NCI-H1092 treated with DMSO at 0.1 percent for 48 hours (cell line): ENCODE data around the gene BABAM2.

Source experiments
- DNase-seq: peaks from one replicate; lab custom pipeline; 2025; lab: John Stamatoyannopoulos, UW

Gene BABAM2

DNA sequence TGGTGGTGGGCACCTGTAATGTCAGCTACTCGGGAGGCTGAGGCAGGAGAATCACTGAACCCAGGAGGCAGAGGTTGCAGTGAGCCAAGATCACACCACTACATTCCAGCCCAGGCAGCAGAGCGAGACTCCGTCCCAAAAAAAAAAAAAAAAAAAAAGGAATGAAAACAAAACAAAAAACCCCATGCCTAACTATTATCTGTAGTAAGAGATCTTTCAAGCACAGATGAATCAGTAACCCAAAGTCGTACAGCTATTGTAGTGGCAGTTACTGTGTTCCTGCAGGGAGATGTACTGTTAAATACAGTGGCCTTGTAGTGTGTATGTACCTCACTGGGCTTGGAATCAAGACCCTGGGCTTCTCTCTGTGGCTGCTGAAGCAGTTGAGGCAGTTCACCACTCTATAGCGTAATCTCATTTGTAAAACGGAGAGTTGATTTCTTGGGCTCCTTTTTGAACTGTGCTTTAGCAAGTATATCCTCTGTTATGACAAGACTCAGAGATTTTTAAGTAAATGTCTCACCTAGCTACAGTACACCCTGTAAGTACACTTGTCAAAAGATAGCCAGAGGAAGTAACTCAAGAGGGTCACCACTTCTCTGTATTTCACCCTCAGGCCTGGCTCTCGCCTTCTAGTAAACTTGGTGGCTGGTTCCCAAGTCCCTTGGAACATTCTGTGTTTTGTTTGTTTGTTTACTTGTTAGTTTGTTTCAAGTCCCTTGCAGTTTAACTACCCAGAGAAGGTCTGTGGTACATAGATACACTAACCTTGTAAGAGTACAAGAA, 392.5 kb downstream of the BABAM2 start:
- no peak for DNase-seq

DNA sequence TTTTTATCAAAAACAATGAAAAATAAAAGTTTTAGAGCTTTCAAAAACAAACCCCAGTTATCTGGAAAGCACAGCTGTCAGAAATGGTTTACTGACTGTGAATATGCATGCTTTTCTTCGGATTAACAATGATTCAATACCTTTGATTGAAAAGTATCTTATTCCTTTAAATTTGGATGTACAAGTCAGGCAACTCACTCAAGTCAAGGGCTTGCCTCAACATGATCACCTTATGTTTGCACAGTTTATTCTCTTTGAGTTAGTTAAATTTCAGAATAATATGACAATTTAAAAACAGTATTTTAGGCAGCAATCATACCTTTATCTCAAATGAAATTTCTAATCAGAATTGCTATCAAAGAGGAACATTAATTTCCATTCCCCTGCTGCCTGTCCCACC, 393.3 kb downstream of the BABAM2 start:
- no peak for DNase-seq

DNA sequence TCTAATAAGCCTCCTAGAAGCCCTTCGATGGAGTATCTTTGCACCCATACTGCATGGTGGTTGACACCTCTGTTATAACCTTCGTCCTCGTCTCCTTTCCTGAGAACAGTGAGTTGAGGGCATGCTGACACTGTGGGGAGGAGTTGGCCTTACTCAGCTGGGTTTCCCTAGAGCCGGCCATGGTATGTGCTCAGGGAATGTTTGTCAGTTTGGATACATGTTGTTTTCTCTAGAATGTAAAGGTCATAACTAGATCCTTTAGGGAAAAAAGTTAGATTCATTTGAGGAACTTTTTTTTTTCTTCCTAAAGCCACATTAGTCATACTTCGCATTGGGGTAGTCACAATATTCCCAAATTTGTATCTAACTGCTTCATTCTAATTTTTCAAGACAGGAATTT, 396.1 kb downstream of the BABAM2 start:
- DNase-seq, result no peak

DNA sequence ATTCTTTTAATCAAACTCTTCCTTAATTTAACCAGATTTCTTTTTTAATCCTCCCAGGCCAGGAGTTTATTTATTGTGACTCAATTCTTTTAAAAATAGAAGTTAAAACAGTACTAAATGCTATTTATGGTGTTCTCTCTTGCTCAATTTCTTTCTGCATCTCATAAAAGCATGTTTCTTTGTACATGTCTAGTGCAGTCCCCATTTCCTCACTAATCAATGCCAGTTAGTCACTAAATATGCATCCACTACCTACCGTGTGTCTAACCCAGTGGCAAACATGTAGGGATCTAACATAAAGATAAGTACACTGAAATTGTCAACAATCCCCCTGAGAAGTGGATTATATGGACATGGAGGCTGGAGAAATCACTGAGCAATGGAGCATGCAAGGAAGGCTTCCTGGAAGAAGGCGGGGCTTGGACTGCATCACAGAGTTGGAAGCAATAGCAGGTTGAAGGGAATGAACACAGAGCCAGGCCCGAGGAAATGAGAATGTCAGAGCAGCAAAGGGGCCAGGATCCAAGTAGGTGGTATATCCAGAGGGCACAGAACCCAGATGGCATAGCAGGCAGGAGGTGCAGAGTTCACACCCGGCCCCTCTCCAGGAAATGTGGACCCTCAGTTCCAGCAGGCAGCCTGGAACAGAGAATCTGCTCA, 396.9 kb downstream of the BABAM2 start:
- no peak for DNase-seq

DNA sequence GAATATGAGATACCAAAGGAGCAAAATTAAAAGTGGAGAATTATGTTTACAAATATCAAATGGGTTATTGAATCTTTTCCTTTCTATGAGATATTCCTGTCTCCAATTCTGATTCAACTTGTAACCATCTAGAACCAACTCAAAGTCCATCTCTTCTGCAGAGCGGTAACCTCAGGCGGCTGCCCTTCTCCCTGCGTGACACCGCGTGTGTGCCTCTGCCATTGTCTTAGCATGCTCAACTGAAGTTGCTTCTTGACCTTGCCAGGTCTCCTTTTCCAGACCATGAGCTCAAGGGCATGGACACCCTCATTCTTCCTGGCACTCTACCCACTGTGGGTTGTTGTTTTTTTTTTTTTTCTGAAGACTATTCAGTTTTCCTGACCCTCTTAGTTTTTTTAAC, 398.1 kb downstream of the BABAM2 start:
- DNase-seq, result no peak

DNA sequence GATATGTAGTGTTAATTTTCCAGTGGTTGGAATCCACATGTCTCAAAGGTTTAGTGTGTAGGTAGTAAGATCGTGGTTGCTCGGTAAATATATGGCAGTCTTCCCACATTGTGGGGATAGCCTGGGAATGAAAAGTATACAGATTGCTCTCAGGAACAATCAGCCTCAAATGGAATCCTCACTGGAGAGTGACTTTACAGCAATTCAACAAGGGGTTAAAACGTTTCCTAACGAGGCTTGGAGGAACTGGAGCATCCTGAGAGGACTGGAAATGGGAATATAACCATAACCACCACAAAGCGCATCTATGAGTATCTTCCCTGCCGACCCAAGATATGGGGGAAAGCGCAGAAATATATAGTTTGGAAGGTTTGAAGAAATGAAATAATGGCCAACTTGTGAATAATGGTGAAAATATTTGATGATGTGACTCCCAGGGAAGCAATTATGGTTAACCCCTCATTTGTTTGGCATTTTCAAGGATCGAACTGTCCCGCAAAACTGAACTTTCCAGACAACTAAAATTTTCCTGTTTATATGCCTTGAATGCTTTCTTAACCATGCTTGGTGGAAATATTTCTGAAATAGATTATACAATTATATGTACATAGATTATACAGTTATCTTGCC, 401.4 kb downstream of the BABAM2 start:
- DNase-seq, result no peak

DNA sequence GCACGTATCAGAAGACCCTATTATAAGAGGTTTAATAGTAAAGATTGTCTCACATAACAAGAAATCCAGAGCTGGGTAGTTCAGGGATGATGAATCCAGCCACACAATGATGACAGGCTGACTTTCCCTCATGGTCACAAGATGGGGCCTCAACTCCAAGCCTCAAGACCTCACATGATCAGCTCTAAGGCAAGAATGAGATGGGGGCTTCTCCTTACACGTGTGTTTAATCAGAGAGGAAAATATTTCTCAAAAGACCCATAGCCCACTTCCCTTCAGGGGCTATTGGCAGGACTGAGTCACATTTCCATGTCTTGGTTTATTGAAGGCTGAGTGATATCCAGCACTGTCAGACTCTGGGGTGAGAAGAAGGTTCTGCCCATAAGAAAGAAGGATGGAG, 402.0 kb downstream of the BABAM2 start:
- no peak for DNase-seq

DNA sequence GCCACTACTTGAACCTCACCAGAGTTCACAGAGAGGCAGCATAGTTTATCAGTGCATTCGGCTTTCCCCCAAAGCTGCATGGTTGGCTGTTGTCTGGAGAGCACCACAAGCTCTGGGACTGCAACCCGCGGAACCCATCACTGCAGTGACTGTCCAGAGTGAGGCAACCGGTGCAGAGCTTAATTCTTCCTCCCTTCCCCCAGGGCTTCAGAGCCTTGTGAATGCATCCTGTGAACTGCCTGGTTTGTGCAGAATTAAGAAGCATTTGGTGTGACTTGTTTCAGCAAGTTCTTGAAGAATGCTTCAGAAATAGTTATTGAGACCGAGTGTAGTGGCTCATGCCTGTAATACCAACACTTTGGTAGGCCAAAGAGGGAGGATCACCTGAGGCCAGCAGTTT, 402.9 kb downstream of the BABAM2 start:
- DNase-seq, result no peak

DNA sequence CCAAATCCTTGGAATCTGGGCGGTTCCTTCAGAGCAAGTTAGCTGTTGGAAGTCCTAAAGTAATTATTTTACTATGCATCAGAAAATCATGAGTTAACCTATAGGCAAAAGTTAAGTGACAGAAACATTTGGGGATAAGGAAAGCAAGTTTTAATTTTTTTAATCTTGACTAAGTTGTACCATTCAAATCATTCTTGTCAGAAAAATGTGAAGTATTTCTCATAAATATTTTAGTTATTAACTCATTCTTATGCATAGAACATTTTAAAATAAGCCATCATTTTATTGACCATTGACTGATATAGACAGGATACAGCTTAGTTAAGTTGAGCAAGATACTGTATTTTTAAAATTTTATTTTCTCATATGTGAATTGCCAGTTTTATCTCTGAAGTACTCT, 403.9 kb downstream of the BABAM2 start:
- DNase-seq, result no peak

DNA sequence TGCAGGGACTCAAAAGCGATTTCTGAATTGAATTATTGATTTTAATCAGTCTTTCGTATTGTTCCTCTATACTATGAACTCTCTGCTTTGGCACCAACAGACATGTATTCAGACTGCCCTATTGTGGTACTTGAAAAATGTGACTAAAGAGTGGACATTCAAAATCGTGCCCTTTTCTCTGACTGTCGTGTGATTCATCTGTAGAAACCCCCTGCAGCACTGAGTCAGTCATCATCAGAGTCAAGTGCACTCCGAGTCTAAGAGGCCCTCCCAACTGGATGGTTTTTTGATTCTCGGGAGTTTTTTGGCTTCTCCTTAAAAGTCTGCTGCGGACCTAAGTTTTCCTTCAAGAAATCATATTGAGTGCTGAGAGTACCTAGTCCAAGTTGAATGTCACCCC, 405.7 kb downstream of the BABAM2 start:
- DNase-seq, result no peak

DNA sequence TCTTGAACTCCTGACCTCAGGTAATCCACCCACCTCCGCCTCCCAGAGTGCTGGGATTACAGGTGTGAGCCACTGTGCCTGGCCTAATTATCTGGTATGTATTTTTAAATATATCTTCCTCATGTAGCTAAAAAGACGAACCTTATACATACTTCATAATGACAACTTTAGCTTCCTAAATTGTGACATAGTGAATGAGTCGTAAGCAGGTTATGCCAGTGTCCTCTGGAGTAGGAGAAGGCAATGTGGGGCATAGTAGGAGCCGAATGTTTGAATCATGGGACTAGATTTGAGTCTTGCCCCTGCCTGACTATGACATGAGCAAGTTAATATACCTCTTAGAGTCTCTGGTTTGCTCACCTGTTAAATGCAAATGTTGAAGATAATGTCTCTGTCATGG, 406.4 kb downstream of the BABAM2 start:
- DNase-seq, result no peak

DNA sequence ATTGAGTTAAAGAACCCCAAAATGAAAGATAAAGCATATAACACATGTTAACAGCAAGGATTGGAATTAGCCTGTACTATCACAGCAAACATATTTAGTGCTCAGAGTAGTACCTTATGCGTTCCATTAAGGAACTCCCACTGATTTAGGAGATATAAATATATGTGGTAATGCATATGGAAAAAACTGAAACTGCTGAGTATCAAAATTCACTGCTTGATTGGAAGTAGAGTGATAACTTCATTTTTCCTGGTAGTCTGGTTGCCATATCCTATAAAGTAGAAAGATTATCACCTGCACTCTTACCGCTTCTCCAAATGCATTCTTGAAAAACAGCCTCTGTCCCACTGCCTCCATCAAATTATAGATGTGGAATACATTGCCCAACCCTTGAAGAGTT, 407.0 kb downstream of the BABAM2 start:
- DNase-seq, result no peak

DNA sequence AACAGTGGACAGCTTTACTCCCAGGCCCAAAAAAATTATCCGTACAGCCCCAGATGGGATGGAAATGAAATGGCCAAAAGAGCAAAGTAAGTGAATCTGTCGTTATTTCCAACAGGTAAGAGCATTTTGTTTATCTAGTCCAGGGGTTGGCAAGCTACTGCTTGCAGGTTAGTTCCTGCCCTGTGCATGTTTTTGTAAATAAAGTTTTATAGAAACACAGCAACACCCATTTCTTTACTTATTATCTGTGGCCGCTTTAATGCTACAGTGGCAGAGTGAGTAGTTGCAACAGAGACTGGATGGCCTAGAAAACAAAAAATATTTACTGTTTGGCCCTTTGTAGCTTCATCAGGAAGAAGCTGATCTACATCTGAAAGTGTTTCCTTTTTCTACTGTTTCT, 407.9 kb downstream of the BABAM2 start:
- no peak for DNase-seq

DNA sequence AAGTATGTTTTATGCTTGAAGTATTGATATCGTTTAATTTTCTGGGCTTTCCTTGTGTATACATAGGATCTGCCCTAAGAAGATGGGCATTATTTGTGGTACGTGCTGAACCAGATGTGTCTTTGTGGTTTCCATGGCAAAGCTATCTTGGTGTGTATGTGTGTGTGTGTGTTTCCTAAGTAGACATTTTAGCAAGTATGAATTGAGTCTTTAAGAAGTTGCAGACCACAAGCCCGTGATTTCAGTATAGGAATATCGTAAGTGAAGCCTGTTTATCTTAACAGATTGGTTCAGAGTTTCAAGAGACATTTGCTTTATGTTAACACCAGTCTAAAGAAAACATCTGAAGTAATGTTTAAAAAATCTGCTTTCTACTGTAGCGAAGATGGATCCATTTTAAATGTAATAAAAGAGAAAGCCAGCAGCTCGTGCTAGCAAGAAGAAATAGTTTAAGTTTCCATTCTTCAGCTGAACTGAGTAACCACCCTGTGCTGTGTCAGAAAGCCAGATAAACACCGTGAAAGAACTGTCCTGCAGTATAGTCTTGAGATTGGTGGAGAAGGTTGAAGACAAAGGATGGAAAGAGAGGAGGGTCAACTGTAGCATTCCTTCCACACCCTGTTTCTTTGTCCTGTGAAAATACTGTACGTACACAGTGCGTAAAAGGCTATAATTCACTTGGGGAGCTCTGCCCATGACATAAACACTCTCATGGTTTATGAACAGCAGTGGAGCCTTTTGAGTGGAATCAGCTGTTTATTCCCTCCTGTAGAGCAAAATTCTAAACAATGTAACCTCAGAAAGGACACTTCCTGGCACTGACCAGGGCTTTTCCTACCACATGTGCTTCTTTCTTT, 410.2 kb downstream of the BABAM2 start:
- no peak for DNase-seq

DNA sequence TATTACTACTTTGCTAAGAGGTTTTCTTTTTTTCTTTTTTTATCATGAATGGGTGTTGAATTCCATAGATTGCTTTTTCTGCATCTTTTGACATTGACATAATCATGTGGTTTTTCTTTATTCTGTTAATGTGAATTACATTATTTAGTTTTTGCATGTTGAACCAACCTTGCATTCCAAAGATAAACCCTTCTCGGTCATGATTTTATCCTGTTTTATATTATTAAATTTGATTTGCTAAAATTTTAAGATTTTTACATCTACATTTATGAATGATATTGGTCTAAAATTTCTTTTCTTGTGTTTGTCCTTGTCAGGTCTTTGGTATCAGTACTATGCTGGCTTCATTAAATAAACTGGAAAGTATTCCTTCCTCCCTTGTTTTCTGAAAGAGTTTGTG, 414.7 kb downstream of the BABAM2 start:
- DNase-seq, result no peak

DNA sequence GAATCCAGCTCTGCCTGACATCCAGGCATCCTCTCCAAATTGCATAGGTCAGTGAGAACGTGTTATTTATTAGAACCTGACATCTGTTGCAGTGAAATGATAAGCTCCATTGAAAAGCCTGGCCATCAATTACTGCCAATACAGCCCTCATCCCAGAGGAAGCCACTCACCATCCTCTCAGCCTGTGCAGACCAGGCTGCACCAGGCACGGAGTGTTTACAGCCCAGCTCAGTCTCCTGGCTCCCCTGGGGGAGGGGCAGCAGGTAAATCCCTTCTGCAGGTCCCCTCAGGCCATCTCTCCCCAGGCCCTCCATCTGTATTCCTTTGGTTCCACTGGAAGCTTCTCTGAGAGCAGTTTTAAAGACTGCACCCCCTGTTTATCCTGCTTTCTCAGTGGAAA, 419.6 kb downstream of the BABAM2 start:
- no peak for DNase-seq

DNA sequence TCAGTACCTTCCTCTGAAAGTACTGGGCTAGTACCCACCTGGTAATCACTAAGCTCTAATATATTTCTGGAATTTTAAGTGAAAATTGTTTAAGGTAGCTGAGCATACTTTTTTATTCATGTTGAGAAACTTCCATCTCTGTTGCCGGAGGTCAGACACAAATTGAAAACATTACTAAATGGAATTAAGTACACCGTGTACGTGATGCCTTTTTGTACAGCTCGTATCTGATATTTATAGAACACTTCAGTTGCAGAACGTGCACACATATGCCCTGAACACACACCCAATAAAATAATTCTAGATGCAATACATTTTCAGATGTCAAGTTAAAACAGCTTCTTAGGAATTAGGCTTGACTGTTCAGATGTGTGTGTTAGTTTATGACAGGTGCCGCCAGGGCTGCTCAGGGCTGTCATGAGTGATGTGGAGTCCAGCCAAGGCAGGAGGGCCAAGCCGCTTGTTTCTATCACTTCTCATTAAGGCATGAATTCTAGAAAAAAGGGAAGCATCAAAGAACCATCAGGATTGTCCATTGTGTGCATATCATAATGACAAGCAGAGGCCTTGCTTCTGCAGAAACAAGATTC, 421.2 kb downstream of the BABAM2 start:
- DNase-seq, result no peak

DNA sequence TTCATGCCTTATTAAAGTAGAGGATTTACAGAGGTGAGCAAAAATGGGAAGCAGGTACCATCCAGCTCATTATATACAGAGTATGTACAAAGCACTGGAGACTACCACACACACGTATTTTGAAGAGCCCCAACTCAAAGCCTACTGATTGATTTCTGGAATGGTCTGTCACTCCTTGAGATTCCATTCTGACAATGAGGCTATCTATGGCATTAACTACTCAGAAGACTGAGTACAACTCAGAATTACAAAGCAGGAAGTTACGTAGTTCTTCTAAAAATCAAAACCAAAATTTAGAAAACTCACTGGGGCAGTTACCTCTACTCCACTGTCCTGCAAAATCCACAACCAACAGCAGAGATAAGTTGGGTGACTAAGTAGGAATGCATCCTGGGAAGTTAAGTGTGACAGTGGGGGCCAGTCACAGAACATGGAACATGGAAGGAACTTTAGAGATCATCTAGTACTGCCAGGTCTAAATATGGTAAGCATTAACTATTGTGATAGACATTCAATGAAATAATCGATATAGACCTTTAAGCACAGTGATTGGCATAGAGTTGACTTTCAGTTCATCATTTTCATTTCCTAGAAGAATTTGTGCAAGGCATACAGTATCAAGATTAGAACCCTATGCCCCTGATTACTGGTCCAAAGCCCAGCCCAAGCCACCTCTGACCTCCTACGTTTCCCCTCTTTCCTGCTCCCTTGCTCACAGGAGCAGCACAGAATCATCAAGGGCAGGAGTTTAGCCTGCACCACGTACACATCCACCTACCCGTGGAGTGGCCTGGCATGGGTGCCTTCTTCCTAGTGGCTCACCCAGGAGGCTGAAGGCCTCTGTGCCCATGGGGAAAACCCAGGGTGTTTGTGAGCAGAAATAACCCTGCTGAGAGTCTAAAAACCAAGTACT, 422.0 kb downstream of the BABAM2 start:
- no peak for DNase-seq

DNA sequence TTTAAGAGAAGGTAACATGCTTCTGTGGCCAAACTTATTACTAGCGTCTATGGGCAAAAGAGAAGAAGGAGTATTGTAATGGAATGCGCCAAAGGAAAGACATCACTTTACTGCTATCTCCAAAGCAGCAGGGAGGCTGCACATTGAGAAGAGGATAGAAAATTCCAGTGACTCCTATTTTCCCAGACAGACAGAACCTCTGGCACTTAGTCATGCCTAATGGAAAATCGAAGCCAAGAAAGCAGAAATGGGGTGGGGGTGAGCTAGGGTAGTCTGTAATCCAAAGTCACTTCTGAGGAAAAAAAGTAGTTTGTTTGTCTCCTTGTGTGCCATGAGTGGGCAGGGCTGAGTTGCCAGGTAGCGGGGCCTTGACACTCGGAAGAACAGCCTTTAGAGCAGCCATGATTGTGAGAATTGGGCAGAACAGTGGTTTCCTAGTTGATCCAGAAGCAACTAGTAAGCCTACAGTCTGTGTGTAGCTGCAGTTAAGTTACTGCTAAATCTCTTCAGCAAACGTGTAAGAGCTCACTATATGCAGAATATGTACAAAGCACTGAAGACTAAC, 422.8 kb downstream of the BABAM2 start:
- DNase-seq, result no peak

DNA sequence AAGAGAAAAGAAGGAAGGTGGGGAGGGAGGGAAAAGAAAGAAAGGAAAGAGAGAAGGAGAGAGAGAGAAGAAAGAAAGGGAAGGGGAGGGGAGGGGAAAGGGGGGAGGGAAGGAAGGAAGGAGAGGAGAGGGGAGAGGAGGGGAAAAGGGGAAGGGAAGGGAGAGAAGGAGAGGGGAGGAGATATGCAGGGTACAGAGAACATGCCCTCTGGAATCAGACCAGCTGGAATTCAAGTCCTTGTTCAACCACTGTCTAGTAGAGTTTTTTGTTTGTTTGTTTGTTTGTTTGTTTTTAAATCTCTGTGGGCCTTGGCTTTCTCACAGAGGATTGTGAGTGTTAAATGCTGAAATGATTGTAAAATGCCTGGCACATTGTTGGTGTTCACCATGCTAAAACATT, 424.4 kb downstream of the BABAM2 start:
- DNase-seq, result no peak
